GOT3 (cell line): ENCODE measurements around the gene HLA-F.

Experiments
- DNase-seq: peaks from one replicate; lab custom pipeline; 2025; ENCODE audit warnings: mixed read lengths; lab: John Stamatoyannopoulos, UW

The HLA-F gene

GRCh38 chr6:29723262-29723665, at the start of gene HLA-F:
Gene HLA-F, plus strand, starts transcription at chr6:29723434. Its CDS starts 30 bp downstream, at chr6:29723464.
- peak; percentile 62 for DNase-seq

DNA sequence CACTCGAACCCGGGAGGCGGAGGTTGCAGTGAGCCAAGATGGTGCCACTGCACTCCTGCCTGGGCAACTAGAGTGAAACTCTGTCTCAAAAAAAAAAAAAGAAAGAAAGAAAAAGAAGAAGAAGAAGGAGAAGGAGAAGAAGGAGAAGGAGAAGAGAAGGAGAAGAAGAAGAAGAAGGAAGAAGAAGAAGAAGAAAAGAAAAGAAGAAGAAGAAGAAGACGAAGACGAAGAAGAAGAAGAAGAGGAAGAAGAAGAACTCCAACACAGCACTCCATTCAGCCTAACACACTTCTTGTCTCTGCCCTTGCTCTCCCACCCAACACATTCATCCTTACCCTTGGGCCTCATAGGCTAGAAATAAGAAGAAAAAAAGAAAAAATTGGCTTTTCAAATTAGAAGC, 49.2 kb upstream of the HLA-F start:
- no peak for DNase-seq

DNA sequence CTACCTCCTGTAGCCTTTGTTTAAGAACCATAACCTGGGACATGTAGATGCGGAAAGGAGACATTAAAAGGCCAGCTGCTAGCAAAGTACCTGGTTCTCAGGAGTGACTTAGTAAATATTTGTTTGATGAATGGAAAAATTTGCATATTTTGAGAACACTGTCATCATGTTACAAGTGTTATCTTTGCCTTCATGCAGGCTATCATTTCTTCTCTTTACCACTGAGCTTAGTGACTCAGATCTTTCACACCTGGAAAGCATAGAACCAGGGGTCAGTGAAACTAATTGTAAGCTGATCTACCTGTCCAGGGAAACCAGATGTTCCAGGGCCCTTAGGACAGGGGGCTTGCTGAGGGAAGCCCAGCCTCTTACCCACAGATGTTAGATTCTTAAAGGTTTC, 47.7 kb upstream of the HLA-F start:
- no peak for DNase-seq

GRCh38 chr6:29676981-29677601, 46.1 kb upstream of the HLA-F start:
- no peak for DNase-seq

GRCh38 chr6:29678114-29678513, 45.1 kb upstream of the HLA-F start:
- DNase-seq = no peak

DNA sequence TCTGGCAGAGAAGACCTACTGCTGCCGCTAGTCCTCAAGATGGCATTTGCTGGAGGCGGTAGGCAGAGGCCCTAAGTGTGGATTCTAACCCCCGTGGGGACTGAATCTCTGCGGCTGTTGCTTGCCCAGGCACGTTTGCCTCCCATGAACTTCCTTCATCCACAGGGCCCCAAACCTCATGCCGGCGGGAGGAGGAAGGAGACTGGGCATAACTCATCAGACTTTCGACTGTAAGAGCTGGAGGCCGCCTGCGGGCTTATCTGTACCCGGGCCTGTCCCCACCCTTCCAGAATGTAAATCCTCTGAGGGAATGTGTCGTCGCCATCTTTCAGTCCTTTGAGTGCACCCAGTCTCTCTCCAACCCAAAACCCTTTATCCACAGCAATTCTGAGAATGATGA, 43.3 kb upstream of the HLA-F start:
- DNase-seq = no peak

DNA sequence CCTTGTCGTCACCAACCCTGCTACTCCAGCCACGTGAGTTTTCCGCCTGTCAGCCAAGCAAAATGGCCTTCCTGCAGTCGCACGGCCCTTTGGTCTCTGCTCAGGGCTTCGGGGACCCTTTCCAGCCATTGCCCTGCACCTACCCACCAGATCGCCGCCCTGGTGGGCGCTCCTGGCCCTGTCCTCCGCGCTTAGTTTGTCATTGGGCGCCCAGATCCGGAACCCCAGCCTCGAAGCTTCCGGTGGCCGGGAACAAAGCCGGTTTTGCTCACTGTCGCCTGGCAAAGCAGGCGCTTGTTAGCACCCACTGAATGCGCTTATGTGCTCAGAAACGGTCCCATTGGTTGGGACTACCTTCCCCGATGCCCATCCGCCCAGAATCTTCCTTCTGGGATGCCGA, 42.8 kb upstream of the HLA-F start:
- no peak for DNase-seq

GRCh38 chr6:29680904-29681303, 42.3 kb upstream of the HLA-F start, which contains the start of gene ZFP57:
Gene ZFP57, minus strand, starts transcription at chr6:29681152. Its CDS starts 4,149 bp downstream, at chr6:29677003.
- no peak for DNase-seq

DNA sequence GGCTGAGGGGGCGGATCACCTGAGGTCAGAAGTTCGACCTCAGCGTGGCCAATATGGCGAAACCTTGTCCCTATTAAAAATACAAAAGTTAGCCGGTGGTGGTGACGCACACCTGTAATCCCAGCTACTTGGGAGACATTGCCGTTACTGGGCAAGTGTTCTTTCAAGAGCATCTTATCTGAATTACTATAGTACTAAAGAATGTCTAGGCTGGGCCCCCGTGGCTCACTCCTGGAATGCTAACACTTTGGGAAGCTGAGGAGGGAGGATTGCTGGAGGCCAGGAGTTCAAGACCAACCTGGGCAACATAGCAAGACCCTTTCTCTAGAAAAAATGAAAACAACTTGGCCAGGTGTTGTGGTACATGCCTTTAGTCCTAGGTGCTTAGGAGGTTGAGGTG, 41.4 kb upstream of the HLA-F start:
- no peak for DNase-seq

DNA sequence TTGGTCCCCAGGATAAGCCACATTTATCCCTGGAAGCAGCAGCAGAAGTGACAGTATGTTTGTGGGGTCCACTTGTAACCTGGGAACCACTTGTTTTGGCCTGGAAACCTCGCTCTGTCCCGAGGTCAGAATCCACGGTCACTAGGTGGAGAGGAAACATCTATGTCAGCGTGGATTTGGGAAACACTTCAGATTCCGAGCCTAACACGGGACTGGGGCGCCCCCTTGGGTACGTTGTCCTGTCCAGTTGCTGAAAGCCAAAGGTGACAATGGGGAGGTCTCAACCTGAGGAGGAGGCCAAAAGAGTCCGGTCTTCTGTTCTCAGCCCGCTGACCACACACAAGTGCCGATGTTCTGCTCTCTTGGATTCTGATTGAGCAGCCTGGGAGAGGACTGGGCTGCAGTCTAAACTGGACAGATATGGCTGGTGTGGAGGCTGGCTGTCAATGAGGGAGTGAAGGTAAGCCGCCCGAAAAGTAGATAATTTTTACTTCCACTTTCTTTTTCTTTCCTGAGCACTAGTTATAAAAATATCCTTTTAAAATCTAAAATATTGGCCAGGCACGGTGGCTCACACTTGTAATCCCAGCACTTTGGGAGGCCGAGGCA, 37.4 kb upstream of the HLA-F start:
- no peak for DNase-seq

DNA sequence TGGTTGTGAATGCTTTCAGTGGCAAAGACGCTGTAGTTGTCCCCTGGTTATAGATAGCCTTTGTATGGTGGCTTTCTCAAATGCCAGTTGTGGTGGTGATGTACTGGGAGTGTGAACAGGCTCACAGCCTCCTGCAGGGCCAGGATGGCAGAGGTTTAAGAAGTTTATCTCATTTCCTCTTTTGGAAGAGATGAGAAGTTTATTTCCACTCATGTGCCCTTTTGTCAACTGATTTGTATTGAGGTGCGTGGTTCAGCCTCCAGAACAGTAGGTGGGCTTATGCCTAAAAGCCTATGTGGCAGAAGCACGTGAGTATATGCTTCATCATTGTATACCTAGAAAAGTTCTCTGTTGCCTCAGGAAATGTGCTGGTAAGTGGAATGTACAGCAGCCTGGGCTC, 28.6 kb upstream of the HLA-F start:
- no peak for DNase-seq

- no peak for DNase-seq
Observed at GRCh38 chr6:29696147-29697125, 26.8 kb upstream of the HLA-F start.

- DNase-seq = no peak
Observed at GRCh38 chr6:29702519-29703103, 20.6 kb upstream of the HLA-F start.

DNA sequence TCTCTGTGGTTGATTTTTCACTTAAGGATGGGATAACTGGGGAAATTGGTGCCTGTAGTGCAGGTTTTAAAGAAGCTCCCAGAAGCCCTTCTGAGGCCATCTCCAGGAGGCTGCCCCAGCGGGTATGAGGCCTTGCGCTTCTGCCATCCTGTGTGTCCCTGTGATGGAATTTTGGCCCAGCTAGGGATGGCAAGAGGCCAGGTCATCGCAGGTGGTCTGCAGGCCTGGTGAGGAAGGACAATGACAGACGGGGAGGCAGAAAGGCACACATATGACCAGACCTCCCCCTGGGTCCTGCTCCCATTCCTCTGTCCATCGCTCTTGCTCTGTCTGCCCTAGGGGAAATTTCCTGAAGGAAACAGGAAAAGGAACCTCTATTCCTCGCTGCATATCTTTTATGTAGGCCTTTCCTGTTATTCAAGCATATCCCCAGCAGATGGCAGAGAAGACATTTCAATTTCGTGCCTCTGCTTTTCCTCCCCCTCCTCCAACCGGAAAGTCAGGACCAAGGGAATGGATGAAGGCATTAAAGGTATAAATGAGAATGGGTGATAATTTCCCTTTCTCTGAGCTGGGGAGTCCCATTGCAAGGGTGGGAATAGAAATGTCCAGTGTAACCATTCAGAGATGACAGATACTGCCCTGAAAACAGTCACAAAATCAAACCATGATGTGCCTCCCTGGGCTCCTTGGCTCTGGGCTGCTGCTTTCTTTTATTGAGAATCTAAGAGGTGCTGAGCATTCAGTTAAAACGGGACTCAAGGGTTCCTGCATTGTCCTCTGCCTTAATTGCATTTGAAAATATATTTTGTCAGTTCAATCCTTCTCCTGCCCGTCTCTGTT, 17.6 kb upstream of the HLA-F start:
- no peak for DNase-seq

- DNase-seq = no peak
Observed at GRCh38 chr6:29708432-29709179, 14.6 kb upstream of the HLA-F start.

GRCh38 chr6:29709188-29709587, 14.0 kb upstream of the HLA-F start:
- no peak for DNase-seq

GRCh38 chr6:29710281-29710941, 12.8 kb upstream of the HLA-F start:
- DNase-seq = no peak

DNA sequence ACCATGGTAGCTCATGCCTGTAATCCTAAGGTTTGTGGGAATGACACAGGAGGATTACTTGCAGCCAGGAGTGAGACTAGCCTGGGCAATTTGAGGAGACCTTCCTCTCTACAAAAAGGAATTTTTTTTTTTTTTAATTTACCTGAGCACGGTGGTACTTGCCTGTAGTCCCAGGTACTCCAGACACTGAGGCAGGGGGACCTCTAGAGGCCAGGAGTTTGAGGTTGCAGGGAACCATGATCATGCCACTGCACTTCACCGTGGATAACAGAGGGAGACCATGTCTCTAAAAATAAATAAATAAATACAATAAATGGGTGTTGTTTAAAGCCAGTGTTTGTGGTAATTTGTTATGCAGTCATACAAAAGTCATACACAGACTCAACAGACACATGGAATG, 2.4 kb upstream of the HLA-F start:
- DNase-seq = no peak

DNA sequence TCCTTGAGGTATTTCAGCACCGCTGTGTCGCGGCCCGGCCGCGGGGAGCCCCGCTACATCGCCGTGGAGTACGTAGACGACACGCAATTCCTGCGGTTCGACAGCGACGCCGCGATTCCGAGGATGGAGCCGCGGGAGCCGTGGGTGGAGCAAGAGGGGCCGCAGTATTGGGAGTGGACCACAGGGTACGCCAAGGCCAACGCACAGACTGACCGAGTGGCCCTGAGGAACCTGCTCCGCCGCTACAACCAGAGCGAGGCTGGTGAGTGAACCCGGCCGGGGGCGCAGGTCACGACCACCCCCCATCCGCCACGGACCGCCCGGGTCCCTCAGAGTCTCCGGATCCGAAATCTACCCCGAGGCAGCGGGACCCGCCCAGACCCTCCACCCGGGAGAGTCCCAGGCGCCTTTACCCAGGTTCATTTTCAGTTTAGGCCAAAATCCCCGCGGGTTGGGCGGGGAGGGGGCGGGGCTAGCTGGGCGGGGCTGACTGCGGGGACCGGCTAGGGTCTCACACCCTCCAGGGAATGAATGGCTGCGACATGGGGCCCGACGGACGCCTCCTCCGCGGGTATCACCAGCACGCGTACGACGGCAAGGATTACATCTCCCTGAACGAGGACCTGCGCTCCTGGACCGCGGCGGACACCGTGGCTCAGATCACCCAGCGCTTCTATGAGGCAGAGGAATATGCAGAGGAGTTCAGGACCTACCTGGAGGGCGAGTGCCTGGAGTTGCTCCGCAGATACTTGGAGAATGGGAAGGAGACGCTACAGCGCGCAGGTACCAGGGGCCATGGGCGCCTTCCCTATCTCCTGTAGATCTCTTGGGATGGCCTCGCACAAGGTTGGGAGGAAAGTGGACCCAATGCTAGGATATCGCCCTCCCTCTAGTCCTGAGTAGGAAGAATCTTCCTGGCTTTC, 693 bp downstream of the HLA-F start:
- DNase-seq = no peak
